Ishikawa (cell line): ENCODE results near the gene RAB44.

Source experiments
- CEBPB ChIP-seq: IDR thresholded peaks from 2 replicates; pipeline ENCODE4 v1.6.1; 2012
- CREB1 ChIP-seq: IDR thresholded peaks from 2 replicates; pipeline ENCODE4 v1.6.1; 2012; ENCODE audit warnings: low read depth
- EGR1 ChIP-seq: IDR thresholded peaks from 2 replicates; pipeline ENCODE4 v1.6.1; 2012
- EP300 ChIP-seq: IDR thresholded peaks from 2 replicates; pipeline ENCODE4 v1.6.1; 2012; ENCODE audit warnings: borderline replicate concordance
- FOXM1 ChIP-seq: IDR thresholded peaks from 2 replicates; pipeline ENCODE4 v1.6.1; 2012; ENCODE audit warnings: low read depth, borderline replicate concordance
- NFIC ChIP-seq: IDR thresholded peaks from 2 replicates; pipeline ENCODE4 v1.6.1; 2012
- RAD21 ChIP-seq: IDR thresholded peaks from 2 replicates; pipeline ENCODE4 v1.6.1; 2012; ENCODE audit warnings: low read depth
- TAF1 ChIP-seq: IDR thresholded peaks from 2 replicates; pipeline ENCODE4 v1.6.1; 2012; ENCODE audit warnings: low read depth, mild to moderate bottlenecking
- TCF12 ChIP-seq: IDR thresholded peaks from 2 replicates; pipeline ENCODE4 v1.6.1; 2012; ENCODE audit warnings: low read depth
- TEAD4 ChIP-seq: IDR thresholded peaks from 2 replicates; pipeline ENCODE4 v1.6.1; 2012
- YY1 ChIP-seq: IDR thresholded peaks from 2 replicates; pipeline ENCODE4 v1.6.1; 2012; ENCODE audit warnings: low read depth
- ZBTB7A ChIP-seq: IDR thresholded peaks from 2 replicates; pipeline ENCODE4 v1.6.1; 2012; ENCODE audit warnings: low read depth
- TF ChIP-seq, protein P1 (sequence below): IDR thresholded peaks from 2 replicates; pipeline ENCODE4 v1.6.1; 2012
- TF ChIP-seq, protein P2 (sequence below): IDR thresholded peaks from 2 replicates; pipeline ENCODE4 v1.6.1; 2012
- TF ChIP-seq, protein P3 (sequence below): IDR thresholded peaks from 2 replicates; pipeline ENCODE4 v1.6.1; 2012; ENCODE audit warnings: low read depth, mild to moderate bottlenecking

The RAB44 gene

DNA sequence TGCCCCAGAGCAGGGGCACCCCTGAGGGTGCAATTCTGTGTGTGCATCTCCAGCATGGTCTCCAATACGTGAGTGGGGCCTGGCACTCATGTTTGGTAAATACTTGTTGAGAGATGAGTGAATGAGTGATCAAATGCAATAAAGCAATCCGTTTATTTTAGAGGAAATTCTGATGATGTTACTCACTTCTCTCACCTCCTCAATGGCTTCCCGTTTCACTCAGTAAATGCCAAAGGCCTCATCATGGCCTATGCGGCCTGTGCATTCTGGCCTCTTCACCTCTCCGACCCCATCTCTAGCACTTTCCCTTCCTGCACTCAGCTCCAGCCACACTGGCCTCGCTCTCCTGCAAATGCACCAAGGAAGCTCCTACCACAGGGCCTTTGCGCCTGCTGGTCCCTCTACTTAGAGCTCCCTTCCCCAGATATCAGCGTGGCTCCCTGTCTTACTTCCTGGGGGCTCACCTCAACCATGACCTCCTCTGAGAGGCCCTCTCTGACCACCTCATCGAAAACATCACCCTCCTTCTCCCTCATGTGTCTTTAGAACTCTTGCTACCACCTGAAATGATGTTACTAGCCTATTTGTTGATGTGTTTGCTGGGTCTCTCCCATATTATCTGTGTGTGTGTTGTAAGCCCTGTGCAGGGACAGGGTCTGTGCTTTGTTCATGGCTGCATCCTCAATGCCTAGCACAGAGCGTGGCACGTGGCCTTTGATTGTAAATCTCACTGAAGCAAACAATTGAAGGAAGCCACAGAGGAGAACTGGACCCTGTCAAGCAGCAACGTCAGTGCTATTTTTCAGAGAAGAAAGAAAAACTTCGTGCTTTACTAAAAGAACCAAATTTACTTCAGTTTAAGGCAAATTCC lies 42.6 kb downstream of the RAB44 start:
- TF ChIP-seq TEAD4 = no peak
- no peak for TF ChIP-seq FOXM1
- no peak for TF ChIP-seq EP300
- TF ChIP-seq, protein P1, sequence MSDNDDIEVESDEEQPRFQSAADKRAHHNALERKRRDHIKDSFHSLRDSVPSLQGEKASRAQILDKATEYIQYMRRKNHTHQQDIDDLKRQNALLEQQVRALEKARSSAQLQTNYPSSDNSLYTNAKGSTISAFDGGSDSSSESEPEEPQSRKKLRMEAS = no peak
- no peak for TF ChIP-seq EGR1
- TF ChIP-seq CEBPB = no peak
- no peak for TF ChIP-seq YY1
- no peak for TF ChIP-seq TCF12
- no peak for TF ChIP-seq TAF1
- no peak for TF ChIP-seq RAD21
- no peak for TF ChIP-seq ZBTB7A
- no peak for TF ChIP-seq NFIC
- TF ChIP-seq CREB1 = no peak
- TF ChIP-seq, protein P2, sequence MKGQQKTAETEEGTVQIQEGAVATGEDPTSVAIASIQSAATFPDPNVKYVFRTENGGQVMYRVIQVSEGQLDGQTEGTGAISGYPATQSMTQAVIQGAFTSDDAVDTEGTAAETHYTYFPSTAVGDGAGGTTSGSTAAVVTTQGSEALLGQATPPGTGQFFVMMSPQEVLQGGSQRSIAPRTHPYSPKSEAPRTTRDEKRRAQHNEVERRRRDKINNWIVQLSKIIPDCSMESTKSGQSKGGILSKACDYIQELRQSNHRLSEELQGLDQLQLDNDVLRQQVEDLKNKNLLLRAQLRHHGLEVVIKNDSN = no peak
- TF ChIP-seq, protein P3, sequence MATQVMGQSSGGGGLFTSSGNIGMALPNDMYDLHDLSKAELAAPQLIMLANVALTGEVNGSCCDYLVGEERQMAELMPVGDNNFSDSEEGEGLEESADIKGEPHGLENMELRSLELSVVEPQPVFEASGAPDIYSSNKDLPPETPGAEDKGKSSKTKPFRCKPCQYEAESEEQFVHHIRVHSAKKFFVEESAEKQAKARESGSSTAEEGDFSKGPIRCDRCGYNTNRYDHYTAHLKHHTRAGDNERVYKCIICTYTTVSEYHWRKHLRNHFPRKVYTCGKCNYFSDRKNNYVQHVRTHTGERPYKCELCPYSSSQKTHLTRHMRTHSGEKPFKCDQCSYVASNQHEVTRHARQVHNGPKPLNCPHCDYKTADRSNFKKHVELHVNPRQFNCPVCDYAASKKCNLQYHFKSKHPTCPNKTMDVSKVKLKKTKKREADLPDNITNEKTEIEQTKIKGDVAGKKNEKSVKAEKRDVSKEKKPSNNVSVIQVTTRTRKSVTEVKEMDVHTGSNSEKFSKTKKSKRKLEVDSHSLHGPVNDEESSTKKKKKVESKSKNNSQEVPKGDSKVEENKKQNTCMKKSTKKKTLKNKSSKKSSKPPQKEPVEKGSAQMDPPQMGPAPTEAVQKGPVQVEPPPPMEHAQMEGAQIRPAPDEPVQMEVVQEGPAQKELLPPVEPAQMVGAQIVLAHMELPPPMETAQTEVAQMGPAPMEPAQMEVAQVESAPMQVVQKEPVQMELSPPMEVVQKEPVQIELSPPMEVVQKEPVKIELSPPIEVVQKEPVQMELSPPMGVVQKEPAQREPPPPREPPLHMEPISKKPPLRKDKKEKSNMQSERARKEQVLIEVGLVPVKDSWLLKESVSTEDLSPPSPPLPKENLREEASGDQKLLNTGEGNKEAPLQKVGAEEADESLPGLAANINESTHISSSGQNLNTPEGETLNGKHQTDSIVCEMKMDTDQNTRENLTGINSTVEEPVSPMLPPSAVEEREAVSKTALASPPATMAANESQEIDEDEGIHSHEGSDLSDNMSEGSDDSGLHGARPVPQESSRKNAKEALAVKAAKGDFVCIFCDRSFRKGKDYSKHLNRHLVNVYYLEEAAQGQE = no peak

DNA sequence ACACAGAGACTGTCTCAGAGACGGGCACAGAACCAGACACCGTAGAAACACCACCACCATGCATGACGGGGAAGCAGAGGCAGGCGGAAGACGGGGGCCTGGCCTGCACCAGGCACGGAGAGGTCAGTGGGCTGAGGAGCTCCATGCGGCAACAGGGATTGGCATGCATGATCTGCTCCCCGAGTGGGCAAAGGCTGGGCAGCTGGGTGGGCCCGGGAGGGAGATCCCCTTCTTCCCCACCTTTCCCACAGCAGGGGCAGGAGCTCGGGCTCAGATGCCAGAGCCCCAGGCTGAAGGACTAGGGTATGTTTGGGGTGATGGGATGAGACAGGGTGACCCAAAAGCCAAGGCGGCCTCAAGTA lies 43.2 kb downstream of the RAB44 start:
- no peak for TF ChIP-seq CREB1
- TF ChIP-seq EGR1 = no peak
- TF ChIP-seq TAF1 = no peak
- no peak for TF ChIP-seq TCF12
- no peak for TF ChIP-seq EP300
- TF ChIP-seq, protein P1 = no peak
- TF ChIP-seq RAD21 = no peak
- TF ChIP-seq YY1 = no peak
- TF ChIP-seq, protein P2 = no peak
- TF ChIP-seq, protein P3 = no peak
- TF ChIP-seq CEBPB = no peak
- no peak for TF ChIP-seq TEAD4
- TF ChIP-seq ZBTB7A = no peak
- no peak for TF ChIP-seq FOXM1
- no peak for TF ChIP-seq NFIC

DNA sequence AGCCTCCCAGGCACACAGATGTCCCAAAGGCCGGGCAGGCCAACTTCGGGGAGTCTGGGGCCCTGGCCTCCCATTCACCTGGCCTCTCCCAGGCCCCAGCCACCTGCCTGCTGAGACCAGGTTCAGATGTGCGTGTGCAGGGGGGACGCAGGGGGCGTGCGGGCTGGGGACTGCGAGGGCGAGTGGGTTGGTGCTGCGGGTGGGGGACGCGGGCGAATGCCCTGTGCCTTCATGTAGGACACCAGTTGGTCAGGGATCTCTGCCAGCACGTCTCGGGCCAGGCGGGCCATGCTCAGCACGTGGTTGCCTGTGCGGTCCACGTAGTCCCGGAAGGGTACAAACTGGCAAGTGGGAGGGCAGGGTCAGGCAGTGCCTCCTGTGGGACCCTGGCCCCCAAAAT lies 44.5 kb downstream of the RAB44 start:
- TF ChIP-seq RAD21 = no peak
- no peak for TF ChIP-seq EP300
- no peak for TF ChIP-seq TAF1
- TF ChIP-seq FOXM1 = no peak
- TF ChIP-seq NFIC = no peak
- TF ChIP-seq CREB1 = no peak
- TF ChIP-seq, protein P3 = no peak
- TF ChIP-seq, protein P2 = no peak
- no peak for TF ChIP-seq EGR1
- TF ChIP-seq, protein P1 = no peak
- TF ChIP-seq TCF12 = no peak
- TF ChIP-seq YY1 = no peak
- no peak for TF ChIP-seq TEAD4
- no peak for TF ChIP-seq CEBPB
- no peak for TF ChIP-seq ZBTB7A
